ENCODE results near the gene PRDX3.

Gene PRDX3

DNA sequence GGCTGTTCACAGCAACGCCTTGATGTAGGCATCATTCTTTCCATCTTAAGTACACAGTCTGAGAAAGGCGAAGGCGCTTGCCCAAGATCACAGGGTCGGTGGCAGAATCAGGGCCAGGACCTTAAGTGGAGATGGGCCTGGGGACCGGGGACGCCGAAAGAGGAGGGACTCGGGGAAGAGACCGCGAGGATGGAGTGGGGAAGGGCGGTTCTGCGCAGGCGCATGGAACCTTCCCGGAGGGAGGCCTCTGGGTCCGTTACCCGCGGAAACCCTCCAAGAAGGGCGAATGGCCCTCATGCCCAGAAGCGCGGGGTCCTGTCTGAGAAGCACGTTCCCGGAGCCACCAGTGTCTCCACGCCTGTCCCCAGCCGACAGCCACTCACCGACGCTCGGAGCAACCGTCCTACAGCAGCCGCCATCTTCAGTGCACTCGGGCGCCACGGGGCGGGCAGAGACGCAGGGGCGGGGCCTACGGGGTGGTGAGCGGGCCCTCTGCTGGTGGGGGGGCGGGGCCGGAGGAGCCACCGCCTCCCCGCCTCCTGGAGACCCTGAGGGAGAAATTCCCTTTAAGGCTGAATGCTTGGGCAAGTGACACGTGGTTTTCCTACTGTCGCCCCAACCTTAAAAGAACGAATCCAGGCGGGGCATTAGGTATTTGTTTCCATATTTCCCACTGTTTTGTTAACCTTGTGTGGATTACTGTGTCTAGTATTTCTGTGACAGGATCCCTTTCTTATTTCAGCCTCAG lies at the start of gene PRDX3:
Gene PRDX3, minus strand, starts transcription at position 441 of the 748 bp plus-strand sequence. Its CDS starts 22 bp downstream, at position 419.
- TF ChIP-seq CTCF (conservative IDR thresholded peaks at IDR 0.05; ENCODE audit: low read depth, low read length), result no peak
- DNase-seq (ENCODE audit: low read depth), result peak; percentile 91

DNA sequence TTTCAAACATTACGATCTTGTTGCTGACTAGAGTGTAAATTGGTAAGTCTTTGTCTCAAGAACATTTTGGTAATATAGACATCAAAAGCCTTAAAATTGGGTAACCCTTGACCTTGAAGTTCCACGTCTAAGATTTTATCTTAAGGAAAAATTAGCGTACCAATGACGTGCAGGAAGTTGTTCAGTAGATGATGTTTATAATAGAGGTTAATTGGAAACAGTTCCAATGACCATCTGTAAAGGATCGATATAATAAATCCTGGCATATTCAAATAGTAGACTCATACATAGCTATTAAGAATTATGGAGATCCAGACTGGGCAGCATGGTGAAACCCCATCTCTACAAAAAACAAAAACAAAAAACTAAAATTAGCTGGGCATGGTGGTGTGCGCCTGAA lies 49.2 kb upstream of the PRDX3 start:
- no peak for TF ChIP-seq CTCF (conservative IDR thresholded peaks at IDR 0.05; ENCODE audit: low read depth, low read length)
- DNase-seq (ENCODE audit: low read depth), result no peak
- no peak overlapping the region for H3K4me3 ChIP-seq (ENCODE audit: low read depth, low read length)

More for the DNA sequence above, at the start of gene PRDX3:
- H3K4me3 ChIP-seq (ENCODE audit: low read depth, low read length), result peak within 1 kb of the TSS; percentile 100

DNA sequence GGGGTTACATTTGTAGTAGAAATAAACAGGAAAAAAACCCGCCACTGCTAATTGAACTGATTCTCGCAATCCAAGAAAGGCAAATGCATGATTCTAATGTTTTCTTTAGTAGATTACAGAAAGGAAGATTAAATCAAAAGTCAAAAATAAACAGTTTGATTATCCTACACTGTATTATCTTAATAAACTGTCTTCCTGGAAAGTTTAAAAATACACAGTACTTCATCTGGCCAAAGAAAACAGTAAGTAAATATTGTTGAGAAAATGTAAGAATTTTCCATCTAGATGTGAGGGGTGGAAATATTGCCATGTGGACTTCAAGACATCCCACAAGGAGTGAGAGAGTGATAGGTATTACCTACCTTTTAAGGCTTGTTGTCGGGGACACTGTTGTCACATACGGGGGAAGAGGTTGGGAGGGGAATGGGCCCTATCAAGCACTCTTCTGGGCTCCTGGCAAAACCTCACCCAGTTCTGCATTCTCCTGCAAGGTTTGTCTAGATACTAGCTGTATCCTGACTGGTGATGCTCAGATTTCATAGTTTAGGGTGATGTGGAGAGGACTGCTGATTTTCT lies 46.6 kb upstream of the PRDX3 start:
- no peak overlapping the region for H3K4me3 ChIP-seq (ENCODE audit: low read depth, low read length)
- no peak for DNase-seq (ENCODE audit: low read depth)
- TF ChIP-seq CTCF (conservative IDR thresholded peaks at IDR 0.05; ENCODE audit: low read depth, low read length), result no peak

DNA sequence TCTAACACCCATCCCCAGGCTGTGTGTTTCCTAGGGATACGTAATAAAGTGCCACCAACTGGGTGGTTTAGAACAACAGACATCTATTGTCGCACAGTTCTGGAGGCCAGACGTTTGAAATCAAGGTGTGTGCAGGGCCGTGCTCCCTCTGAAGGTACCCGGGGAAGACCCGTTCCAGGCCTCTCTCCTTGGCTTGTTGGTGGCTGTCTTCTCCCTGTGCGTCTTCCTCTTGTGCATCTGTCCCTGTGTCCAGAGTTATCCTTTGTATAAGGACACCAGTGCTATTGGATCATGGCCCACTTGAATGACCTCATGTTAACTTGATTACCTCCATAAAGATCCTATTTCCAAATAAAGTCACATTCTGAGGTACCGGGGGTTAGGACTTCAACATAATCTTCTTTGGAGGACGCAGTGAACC lies 44.4 kb upstream of the PRDX3 start:
- H3K4me3 ChIP-seq (ENCODE audit: low read depth, low read length), result no peak overlapping the region
- no peak for DNase-seq (ENCODE audit: low read depth)
- no peak for TF ChIP-seq CTCF (conservative IDR thresholded peaks at IDR 0.05; ENCODE audit: low read depth, low read length)

GRCh38 chr10:119222537-119222936 lies 43.9 kb upstream of the PRDX3 start:
- no peak for DNase-seq (ENCODE audit: low read depth)
- TF ChIP-seq CTCF (conservative IDR thresholded peaks at IDR 0.05; ENCODE audit: low read depth, low read length), result no peak
- no peak overlapping the region for H3K4me3 ChIP-seq (ENCODE audit: low read depth, low read length)

DNA sequence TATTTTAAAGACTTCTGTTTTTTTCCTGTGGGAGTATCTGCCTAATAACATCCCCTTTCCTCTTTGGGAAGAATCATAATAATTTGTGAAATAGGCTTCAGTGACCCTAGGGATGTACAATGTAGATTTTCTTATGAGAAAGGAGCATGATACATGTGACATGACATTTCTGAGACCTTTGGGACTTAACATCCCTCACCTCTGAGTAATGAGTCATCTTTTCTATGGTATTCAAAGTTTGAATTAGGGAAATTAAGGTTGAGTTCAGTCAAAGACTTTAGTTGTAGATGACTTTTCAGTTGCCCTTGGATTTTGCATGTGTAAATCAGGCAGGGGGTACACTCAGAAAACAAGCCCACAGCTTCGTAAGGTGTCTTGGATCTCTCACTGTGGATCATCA lies 43.1 kb upstream of the PRDX3 start:
- DNase-seq (ENCODE audit: low read depth), result no peak
- H3K4me3 ChIP-seq (ENCODE audit: low read depth, low read length), result no peak overlapping the region
- TF ChIP-seq CTCF (conservative IDR thresholded peaks at IDR 0.05; ENCODE audit: low read depth, low read length), result no peak

DNA sequence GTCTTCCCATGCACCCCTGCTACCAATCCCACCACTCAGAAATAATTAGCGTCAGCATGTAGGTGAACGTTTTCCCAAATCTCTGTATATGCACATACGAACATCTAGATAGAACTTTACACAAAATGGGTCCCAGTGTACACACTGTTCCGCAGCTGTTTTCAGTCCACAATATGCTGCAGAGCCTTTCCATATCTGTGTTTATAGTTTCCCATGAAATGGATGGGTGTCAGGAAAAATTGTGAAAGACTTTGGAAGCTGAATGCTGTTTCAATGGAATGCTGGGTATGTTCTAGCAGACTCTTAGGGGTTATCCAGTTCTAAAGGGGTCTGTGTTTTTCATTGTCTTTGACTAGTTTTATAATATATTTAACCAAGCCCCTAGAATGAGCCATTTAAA lies 42.6 kb upstream of the PRDX3 start:
- no peak for DNase-seq (ENCODE audit: low read depth)
- no peak overlapping the region for H3K4me3 ChIP-seq (ENCODE audit: low read depth, low read length)
- no peak for TF ChIP-seq CTCF (conservative IDR thresholded peaks at IDR 0.05; ENCODE audit: low read depth, low read length)
